Liver (tissue), 9 donors: ENCODE measurements around the gene DUSP8. TPM values are rescaled to one million over a fixed set of nuclear protein-coding genes. Genes with fewer than 3 reads are reported as not detected.

Experiments used
- DNase-seq: peaks from one replicate; pipeline ENCODE4 v3.0.0-alpha.2; 2017; ENCODE audit warnings: low spot score
- H3K27ac ChIP-seq, 2 donors: one replicate each; pipeline ENCODE4 v1.7.0; 2013; ENCODE audit warnings: inconsistent platforms in 2 of 2, low read length in 2 of 2, control low read depth in 1 of 2, low read depth in 1 of 2, mild to moderate bottlenecking in 1 of 2
- H3K27me3 ChIP-seq, 4 donors: one replicate each; pipeline versions ENCODE4 v1.6.1 to v1.7.0; 2013; ENCODE audit warnings: low read length in 3 of 4, inconsistent platforms in 1 of 4, mild to moderate bottlenecking in 1 of 4, moderate library complexity in 1 of 4; ENCODE audit not compliant: control insufficient read depth in 4 of 4, insufficient read depth in 4 of 4
- H3K36me3 ChIP-seq, 4 donors: one replicate each; pipeline versions ENCODE4 v1.6.1 to v1.7.0; 2013; ENCODE audit warnings: low read length in 3 of 4, mild to moderate bottlenecking in 3 of 4, low read depth in 1 of 4, moderate library complexity in 1 of 4; ENCODE audit not compliant: control insufficient read depth in 4 of 4, insufficient read depth in 3 of 4
- H3K4me1 ChIP-seq, 4 donors: one replicate each; pipeline versions ENCODE4 v1.6.1 to v1.7.0; 2013; ENCODE audit warnings: low read length in 3 of 4, mild to moderate bottlenecking in 3 of 4, moderate library complexity in 1 of 4; ENCODE audit not compliant: control insufficient read depth in 4 of 4, insufficient read depth in 4 of 4
- H3K4me3 ChIP-seq, 3 donors: one replicate each; pipeline versions ENCODE4 v1.6.1 to v1.7.0; 2013; ENCODE audit warnings: low read length in 3 of 3, control low read depth in 1 of 3, low read depth in 1 of 3, mild to moderate bottlenecking in 1 of 3
- H3K9ac ChIP-seq, 2 donors: one replicate each; pipeline ENCODE4 v1.7.0; 2013; ENCODE audit warnings: low read length in 2 of 2, mild to moderate bottlenecking in 2 of 2, moderate library complexity in 2 of 2, control low read depth in 1 of 2, low read depth in 1 of 2
- H3K9me3 ChIP-seq, 4 donors: one replicate each; pipeline versions ENCODE4 v1.6.1 to v1.7.0; 2013; ENCODE audit warnings: low read length in 3 of 4; ENCODE audit not compliant: control insufficient read depth in 4 of 4
- ATF3 ChIP-seq: IDR thresholded peaks from 2 replicates; pipeline ENCODE4 v1.6.1; 2016; ENCODE audit warnings: antibody characterized with exemption
- EGR1 ChIP-seq, 2 donors: IDR thresholded peaks; 2 replicates each; pipeline ENCODE4 v1.6.1; 2016 to 2018; ENCODE audit warnings: antibody characterized with exemption in 2 of 2, low read depth in 2 of 2
- FOXA1 ChIP-seq: IDR thresholded peaks from 2 replicates; pipeline ENCODE4 v1.6.1; 2016; ENCODE audit warnings: antibody characterized with exemption
- FOXA2 ChIP-seq: IDR thresholded peaks from 2 replicates; pipeline ENCODE4 v1.6.1; 2016; ENCODE audit warnings: antibody characterized with exemption
- GABPA ChIP-seq, 2 donors: IDR thresholded peaks in 1 of 2; conservative IDR thresholded peaks in 1 of 2; 2 replicates each; pipeline ENCODE4 v1.6.1; 2016; ENCODE audit warnings: antibody characterized with exemption in 2 of 2, mild to moderate bottlenecking in 1 of 2, moderate library complexity in 1 of 2
- HNF4A ChIP-seq, 2 donors: conservative IDR thresholded peaks; 2 replicates each; pipeline ENCODE4 v1.6.1; 2016; ENCODE audit warnings: antibody characterized with exemption in 2 of 2, mild to moderate bottlenecking in 2 of 2
- HNF4G ChIP-seq: IDR thresholded peaks from 2 replicates; pipeline ENCODE4 v1.6.1; 2016; ENCODE audit warnings: antibody characterized with exemption
- JUND ChIP-seq, 2 donors: IDR thresholded peaks; 2 replicates each; pipeline ENCODE4 v1.6.1; 2016; ENCODE audit warnings: antibody characterized with exemption in 2 of 2
- MAX ChIP-seq: IDR thresholded peaks from 2 replicates; pipeline ENCODE4 v1.6.1; 2016; ENCODE audit warnings: antibody characterized with exemption
- NR2F2 ChIP-seq: IDR thresholded peaks from 2 replicates; pipeline ENCODE4 v1.6.1; 2016; ENCODE audit warnings: antibody characterized with exemption
- RAD21 ChIP-seq, 2 donors: IDR thresholded peaks; 2 replicates each; pipeline ENCODE4 v1.6.1; 2016; ENCODE audit warnings: antibody characterized with exemption in 2 of 2, mild to moderate bottlenecking in 2 of 2
- REST ChIP-seq: IDR thresholded peaks from 2 replicates; pipeline ENCODE4 v1.6.1; 2016; ENCODE audit warnings: antibody characterized with exemption, mild to moderate bottlenecking
- RXRA ChIP-seq, 2 donors: IDR thresholded peaks; 2 replicates each; pipeline ENCODE4 v1.6.1; 2017 to 2018; ENCODE audit warnings: antibody characterized with exemption in 2 of 2, mild to moderate bottlenecking in 1 of 2
- SP1 ChIP-seq: IDR thresholded peaks from 2 replicates; pipeline ENCODE4 v1.6.1; 2018; ENCODE audit warnings: antibody characterized with exemption, mild to moderate bottlenecking
- YY1 ChIP-seq: IDR thresholded peaks from 2 replicates; pipeline ENCODE4 v1.6.1; 2016; ENCODE audit warnings: antibody characterized with exemption, mild to moderate bottlenecking
- WGBS: extraction: QIAGEN DNeasy Blood & Tissue Kit; methylation state at CpG from one replicate; pipeline ENCODE4 v1.1.7; 2013; 5-methylcytosine and 5-hydroxymethylcytosine counted together
- polyA plus RNA-seq, 2 donors: library from polyadenylated mRNA; stranded (reverse) in 1 of 2; unstranded in 1 of 2; fragments of 200-250 nt in 1 of 2; fragments of >200 nt in 1 of 2; fragmentation: Nextera tagmentation in 1 of 2; extraction: Ambion mirVana in 1 of 2; gene quantifications; one replicate each; pipeline versions ENCODE4 v1.2.1 to v1.2.3, GENCODE V29; 2013 to 2015
- total RNA-seq, 2 donors: library from RNA; depleted of rRNA; stranded (reverse); fragments of >200 nt; gene quantifications; one replicate each; pipeline ENCODE4 v1.2.3, GENCODE V29; 2014
- donor health status: healthy.
- donor health status: healthy.
- donor health status: healthy.
- donor health status: healthy.
- donor health status: healthy.

The DUSP8 gene
- total and polyA plus RNA-seq, 4 donors = 0.06 to 0.33 (median 0.21) TPM

GRCh38 chr11:1522081-1522424 lies 50.0 kb downstream of the DUSP8 start:
- TF ChIP-seq GABPA (IDR thresholded peaks at IDR 0.05 in 1 of 2, conservative IDR thresholded peaks at IDR 0.05 in 1 of 2) = no peak
- no peak for TF ChIP-seq NR2F2
- TF ChIP-seq RAD21 (IDR thresholded peaks at IDR 0.05) = no peak
- TF ChIP-seq HNF4A (conservative IDR thresholded peaks at IDR 0.05) = no peak
- TF ChIP-seq REST = no peak
- no peak for TF ChIP-seq SP1
- TF ChIP-seq JUND (IDR thresholded peaks at IDR 0.05) = no peak
- no peak for TF ChIP-seq YY1
- TF ChIP-seq ATF3 = no peak
- no peak for DNase-seq
- H3K9me3 ChIP-seq = no peaks in the 10 kb centered on the region
- WGBS = 97% methylated on average over 8 of the region's 8 CpGs
- peaks cover 0 to 5% (median 0%) of the 10 kb centered on the region in 4 donors for H3K4me1 ChIP-seq
- H3K4me3 ChIP-seq = no peak overlapping the region
- no peak overlapping the region for H3K9ac ChIP-seq
- H3K27me3 ChIP-seq = no peaks in the 10 kb centered on the region
- no peak overlapping the region for H3K27ac ChIP-seq
- H3K36me3 ChIP-seq = no peaks in the 10 kb centered on the region

GRCh38 chr11:1521382-1522080 lies 50.5 kb downstream of the DUSP8 start:
- no peak overlapping the region for H3K27ac ChIP-seq
- H3K36me3 ChIP-seq = no peaks in the 10 kb centered on the region
- DNase-seq = no peak
- H3K27me3 ChIP-seq = no peaks in the 10 kb centered on the region
- no peak overlapping the region for H3K9ac ChIP-seq
- WGBS = 92% methylated on average over 21 of the region's 21 CpGs
- no peak overlapping the region for H3K4me3 ChIP-seq
- no peaks in the 10 kb centered on the region for H3K9me3 ChIP-seq
- H3K4me1 ChIP-seq = peaks cover 0 to 5% (median 0%) of the 10 kb centered on the region in 4 donors
- TF ChIP-seq SP1 (no peak), RXRA (IDR thresholded peaks at IDR 0.05) (no peak), RAD21 (IDR thresholded peaks at IDR 0.05) (no peak), MAX (no peak), YY1 (no peak), REST (no peak), EGR1 (IDR thresholded peaks at IDR 0.05; ENCODE audit: low read depth in 2 of 2) (no peak), HNF4A (conservative IDR thresholded peaks at IDR 0.05) (no peak), GABPA (IDR thresholded peaks at IDR 0.05 in 1 of 2, conservative IDR thresholded peaks at IDR 0.05 in 1 of 2) (no peak), FOXA2 (no peak), ATF3 (no peak), HNF4G (no peak), FOXA1 (no peak)
